ENCODE results near the gene PNPLA1.

DNA sequence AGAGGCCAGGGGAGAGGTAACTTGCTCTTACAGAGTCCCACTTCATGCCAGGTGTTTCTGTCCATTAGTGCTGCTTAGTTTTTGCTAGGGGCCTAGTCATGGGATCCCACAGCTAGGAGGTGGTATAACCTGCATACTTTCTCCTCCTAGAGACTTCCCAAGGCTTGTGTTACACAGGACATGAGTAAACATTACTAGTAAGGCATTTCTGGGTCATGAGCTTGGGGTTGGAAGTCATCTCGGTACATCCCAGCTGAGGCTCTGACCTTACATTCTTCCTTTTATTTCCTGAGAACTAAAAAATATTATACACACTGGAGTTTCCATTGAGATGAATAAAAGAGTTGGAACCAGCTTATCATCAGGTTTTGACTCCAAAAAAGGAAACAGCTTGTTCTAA is 20.9 kb upstream of the PNPLA1 start:
- TF ChIP-seq, protein P1, sequence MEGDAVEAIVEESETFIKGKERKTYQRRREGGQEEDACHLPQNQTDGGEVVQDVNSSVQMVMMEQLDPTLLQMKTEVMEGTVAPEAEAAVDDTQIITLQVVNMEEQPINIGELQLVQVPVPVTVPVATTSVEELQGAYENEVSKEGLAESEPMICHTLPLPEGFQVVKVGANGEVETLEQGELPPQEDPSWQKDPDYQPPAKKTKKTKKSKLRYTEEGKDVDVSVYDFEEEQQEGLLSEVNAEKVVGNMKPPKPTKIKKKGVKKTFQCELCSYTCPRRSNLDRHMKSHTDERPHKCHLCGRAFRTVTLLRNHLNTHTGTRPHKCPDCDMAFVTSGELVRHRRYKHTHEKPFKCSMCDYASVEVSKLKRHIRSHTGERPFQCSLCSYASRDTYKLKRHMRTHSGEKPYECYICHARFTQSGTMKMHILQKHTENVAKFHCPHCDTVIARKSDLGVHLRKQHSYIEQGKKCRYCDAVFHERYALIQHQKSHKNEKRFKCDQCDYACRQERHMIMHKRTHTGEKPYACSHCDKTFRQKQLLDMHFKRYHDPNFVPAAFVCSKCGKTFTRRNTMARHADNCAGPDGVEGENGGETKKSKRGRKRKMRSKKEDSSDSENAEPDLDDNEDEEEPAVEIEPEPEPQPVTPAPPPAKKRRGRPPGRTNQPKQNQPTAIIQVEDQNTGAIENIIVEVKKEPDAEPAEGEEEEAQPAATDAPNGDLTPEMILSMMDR (IDR thresholded peaks at IDR 0.05) = no peak
- no peak for TF ChIP-seq POLR2A (IDR thresholded peaks at IDR 0.05)

Measured in body of pancreas (tissue), 4 donors.